ENCODE data around the gene NEURL3.

Gene NEURL3

DNA sequence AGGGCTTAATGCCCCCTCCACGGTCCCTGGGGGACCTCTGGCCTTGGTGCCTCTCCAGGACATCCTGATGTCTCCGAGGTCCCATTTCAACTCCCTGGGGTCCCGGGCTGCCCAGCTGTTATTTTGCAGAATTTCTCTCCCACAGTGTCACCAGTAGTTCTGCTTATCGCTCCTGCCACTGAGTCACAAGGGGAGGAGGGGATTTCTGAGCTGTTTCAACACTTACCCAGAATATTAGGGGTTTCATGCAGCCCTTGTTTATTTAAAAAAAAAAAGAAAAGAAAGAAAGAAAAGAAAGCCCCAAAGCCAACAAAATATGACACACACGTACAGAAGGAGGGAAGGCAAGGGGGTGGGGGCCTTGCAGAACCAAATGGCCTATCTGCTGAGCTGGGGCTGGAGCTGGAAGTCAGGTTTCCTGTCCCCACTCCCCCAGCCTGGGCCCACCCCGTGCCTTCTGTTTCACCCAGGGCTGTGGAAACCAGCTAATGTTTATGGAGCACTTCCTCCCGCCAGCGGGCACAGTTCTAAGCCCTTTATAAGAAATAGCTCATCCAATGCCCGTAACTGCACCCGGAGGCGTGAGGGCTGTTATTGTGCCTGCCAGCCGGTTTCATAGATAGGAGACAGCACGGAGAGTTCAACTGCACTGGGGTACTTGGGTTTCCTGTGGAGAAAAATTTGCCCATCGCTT is 23.0 kb upstream of the NEURL3 start:
- peak in 1 of 2 donors; percentile 66 for DNase-seq (ENCODE audit: low read depth in 1 of 2, low spot score in 1 of 2)

DNA sequence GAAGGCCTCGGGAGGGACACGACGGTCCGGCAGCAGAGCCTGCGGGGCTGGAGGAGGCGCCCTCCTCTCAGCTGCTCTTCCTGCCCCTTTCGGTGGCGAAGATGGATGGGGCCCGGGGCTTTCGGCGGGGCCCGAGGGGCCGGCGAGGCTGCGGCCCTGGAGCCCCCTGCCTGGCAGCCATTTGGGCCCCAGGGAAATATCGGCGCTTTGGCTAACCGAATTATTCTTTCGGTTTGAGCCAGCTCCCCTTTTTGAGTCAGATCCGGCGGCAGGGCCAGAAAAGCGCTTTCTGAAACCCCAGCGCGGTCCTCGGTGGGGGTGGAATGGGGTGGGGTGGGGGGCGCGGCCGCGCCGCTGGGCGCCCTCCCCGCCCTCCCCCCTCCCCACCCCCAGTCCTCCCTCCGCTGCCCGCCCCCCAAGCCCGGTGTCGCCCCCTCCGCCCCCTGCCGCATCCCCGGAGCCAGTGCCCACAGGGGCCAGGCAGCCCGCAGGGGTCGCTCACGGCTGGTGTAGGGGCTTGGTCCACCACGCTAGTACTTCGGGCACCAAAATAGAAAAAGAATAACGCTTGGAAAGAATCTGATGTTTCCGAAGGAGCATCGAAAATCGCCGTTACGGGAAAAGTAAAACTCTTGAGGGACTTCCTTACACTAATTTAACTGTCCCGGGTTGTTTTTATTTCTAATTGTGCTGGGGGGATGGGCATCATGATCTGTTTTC is 22.3 kb upstream of the NEURL3 start:
- peak in 1 of 2 donors; percentile 50 for DNase-seq (ENCODE audit: low read depth in 1 of 2, low spot score in 1 of 2)

DNA sequence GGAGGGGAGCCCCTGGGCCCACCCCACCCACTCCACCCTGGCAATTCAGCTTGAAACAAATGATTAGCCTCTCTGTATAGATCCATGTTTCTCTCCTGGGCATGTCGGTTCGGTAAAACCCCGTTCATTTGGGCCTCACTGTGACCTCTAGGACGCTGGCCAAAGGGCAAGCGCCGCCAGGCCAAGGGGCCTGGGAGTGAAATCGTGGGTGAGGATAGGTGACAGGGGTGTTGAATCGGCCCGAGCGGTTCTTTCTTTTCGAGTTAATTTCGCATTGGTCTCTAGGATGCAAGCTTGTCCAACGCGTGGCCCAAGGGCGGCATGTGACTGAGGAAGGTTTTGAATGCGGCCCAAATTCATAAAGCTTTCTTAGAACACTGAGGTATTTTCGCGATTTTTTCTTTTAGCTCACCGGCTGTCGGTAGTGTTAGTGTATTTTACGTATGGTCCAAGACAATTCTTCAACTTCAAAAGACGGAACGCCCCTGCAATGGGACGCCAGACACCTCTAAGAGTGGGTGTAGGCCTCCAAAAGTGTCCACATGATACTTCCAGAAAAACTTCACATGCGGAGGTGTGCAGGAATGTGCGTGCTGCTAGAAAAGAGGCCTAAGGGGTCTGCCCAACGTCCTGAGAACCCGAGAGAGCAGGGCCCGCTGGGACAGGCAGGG is 21.6 kb upstream of the NEURL3 start:
- no peak for DNase-seq (ENCODE audit: low read depth in 1 of 2, low spot score in 1 of 2)

DNA sequence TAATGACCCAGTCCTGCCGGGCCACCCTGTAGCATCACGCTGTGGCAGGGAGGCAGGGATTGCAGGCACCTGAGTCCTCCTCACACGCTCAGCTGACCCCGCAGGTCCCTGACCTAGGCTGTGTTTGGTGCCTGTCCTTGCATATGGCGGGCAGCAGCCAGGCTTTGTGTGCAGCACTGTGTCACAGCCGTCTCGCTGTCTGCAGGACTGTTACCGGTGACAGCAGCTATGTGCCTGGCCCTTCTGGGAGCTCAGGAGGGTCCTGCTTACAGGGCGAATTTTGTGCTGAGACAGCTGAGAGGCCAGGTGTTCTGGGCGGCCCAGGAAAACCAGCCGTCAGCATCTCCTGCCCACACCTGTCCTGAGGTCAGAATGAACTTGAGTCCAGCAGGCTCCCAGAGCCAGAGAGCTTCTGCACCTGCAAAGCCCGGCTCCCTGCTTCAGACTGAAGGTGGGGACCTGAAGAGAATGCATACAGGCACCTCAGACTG is 21.0 kb upstream of the NEURL3 start:
- DNase-seq (ENCODE audit: low read depth in 1 of 2, low spot score in 1 of 2) = no peak

DNA sequence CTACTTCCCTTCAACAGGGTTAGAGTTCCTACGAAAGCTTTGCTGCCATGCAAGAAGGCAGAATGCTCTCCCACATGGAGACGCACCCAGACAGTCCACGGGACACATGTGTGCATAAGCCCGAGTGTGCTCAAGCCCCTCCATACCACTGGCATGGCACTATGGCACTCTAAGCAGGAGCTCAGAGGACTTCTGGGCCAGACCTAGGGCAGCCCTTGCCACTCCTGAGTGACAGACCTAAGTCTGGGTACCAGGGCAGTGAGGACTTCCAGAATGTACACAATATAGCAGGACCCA is 20.0 kb upstream of the NEURL3 start:
- no peak for DNase-seq (ENCODE audit: low read depth in 1 of 2, low spot score in 1 of 2)

DNA sequence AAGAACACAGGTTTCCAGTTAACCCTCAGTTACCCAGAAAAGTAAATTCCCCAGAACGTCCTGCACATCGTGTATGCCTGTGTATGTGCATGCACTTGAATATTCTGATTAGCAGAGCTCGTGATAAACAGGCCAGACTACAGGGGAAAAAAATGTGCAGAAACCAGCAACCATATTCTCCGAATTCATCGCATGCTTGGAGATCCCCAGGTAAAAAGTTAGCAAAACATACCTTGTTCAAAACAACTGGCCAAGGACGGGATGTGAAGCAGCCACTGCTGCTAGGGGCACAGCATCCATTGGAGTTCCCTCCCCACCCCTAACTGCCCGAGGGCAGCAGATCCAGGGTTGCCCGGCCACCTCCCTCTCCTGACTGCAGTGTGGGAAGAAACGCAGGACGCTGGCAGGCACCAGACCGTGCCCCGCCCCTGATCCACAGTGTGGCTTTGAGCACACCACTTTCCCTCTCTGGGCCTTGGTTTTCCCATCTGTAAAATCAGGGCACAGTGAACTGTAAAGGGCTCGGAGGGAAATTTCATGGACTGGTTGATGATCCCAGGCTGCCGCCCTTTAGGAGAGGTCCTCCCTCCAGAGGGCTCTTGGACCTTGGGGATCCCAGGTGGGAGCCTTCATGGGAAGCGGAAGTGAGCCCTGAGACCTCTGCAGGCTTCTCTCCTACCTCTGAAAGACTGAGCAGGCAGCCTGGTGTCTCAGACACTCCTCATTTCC is 19.5 kb upstream of the NEURL3 start:
- no peak for DNase-seq (ENCODE audit: low read depth in 1 of 2, low spot score in 1 of 2)

DNA sequence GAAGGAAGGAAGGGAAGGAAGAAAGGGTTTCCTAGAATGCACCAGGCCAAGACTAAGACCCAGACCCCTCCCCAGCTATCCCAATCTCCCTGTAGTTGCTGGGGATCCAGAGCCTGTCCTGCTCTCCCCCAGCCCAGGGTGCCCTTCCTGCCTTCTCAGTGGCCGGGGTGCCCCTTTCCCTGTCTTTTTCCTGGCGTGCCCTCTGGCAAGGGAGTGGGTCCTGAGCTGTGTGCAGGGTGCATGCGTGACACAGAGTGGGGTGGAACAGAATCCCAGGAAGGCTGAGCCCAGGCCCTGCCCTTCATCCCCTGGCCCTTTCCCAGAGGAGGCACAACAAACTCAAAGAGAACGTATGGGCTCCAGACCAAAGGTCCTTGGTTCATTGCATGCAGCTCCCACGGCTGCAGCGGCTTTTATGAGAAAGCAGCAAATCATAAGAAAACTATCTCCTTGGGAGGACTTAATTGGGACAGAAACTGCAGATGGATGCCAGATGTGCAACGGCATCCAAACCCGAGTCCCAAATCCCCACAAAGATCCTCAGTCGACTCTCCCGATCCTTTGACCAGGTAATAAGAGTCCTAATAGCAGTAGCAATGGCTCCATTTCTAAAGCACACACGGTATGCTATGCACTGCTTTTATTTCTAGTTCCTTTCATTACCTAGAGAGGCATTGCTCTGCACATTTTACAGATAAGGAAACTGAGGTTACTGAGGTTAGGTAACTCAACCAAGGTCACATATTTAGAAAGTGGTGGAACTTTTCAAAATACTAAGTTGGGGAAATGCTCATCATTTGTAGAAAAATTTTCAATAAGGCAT is 18.7 kb upstream of the NEURL3 start:
- DNase-seq (ENCODE audit: low read depth in 1 of 2, low spot score in 1 of 2) = no peak

DNA sequence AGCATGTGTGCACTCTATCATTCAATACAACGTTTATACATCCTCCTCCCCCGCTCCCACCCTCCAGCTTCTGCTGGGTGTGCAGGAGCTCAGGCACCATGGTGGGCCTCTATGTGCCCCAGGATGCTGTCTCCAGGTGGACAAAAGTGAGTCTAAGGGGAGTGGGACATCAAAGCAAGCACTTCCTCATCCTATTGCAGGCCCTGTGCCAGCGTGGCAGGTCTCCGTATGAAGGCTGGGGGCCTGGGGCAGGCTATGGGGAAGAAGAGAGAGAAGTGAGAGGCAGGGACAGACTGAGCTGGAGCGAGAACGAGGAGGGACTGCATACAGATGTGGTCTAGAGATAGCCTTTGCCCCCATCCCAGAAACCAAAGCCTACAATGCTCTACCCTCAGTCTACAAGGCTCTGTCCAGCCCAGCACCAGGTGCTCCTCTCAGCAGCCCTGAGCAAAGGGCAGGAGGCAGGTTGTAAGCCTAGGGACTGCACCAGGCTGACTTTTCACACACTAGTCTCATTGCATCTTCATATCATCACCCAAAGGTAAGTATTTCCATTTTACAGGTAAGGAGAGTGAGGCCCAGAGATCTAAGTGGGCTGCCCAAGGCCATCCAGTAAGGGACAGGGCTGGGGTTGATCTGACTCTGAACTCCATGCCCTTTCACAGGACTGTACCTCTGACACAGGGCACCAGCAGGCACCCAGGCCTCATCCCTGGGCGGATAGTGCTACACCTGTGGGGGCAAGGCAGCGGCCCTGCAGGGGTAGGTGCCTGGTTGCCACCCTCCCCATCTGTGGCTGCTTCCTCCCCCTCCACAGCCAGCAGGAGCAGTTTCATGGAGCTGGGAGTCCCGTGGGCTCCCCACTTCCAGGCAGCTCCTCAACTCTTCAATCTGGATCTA is 17.4 kb upstream of the NEURL3 start:
- DNase-seq (ENCODE audit: low read depth in 1 of 2, low spot score in 1 of 2) = no peak

DNA sequence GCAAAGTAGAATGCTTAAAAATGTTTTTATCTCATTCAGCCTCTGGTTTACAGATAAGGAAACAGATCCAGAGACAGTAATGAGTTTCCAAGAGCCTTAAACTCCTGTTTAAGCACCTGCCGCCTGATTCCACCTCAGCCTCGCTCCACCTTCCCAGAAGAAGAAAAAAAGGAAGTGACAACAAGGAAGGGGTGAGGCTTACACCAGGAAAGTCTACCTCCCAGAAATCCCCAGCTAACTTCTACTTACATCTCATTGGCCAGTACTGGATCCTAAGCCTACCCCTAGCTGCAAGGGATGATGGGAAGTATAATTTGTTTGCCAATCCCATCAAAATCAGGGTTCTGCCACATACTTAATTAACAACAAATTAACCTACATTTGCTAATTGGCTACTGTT is 16.1 kb upstream of the NEURL3 start:
- DNase-seq (ENCODE audit: low read depth in 1 of 2, low spot score in 1 of 2) = no peak

DNA sequence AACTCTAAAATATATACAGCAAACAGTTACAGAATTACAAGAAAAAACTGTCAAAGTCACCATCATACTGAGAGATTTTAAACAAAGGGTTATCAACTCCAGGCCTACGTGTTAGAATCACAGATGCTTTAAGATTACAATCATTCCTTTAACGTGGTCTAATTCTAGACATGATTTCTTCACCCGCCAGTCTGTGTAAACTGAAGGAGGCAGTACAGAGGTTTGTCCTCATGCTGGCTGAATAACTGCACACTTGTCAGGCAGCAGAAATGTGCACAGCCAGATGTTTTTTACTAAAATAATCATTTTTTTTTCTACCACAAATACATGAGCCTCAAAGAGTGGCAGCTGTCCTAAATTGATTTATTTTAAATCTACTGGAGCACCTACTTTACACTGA is 15.5 kb upstream of the NEURL3 start:
- DNase-seq (ENCODE audit: low read depth in 1 of 2, low spot score in 1 of 2) = no peak

DNA sequence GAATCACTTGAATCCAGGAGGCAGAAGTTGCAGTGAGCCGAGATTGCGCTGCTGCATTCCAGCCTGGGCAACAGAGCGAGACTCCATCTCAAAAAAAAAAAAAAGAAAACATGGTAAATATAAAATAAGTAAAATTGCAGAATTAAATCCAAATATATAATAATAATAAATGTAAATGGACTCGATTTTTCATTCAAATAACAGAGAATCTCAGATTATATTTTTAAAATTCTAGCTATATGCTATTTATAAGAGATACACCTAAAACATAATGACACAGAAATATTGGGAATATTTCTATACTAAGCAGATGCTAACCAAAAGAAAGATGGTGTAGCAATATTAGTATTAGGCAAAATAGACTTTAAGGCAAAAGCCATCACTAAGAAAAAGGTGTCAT is 15.1 kb upstream of the NEURL3 start:
- no peak for DNase-seq (ENCODE audit: low read depth in 1 of 2, low spot score in 1 of 2)

DNA sequence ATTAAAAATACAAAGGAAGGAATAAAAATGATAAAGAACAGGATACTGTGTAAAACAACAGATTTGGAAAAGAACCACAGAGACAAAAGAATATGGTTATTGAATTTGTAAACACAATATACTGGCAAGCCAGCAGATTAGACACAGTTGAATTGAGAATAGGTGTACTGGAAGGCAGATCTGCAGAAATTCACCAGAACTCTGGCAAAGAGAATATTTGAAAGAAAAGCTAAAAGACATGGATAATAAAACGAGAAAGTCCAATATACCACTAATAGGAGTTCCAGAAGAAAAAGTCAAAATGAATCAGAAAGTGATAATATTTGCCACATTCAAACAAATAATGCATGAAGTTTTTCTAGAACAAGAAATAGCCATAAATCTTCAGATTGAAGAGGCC is 11.9 kb upstream of the NEURL3 start:
- no peak for DNase-seq (ENCODE audit: low read depth in 1 of 2, low spot score in 1 of 2)

DNA sequence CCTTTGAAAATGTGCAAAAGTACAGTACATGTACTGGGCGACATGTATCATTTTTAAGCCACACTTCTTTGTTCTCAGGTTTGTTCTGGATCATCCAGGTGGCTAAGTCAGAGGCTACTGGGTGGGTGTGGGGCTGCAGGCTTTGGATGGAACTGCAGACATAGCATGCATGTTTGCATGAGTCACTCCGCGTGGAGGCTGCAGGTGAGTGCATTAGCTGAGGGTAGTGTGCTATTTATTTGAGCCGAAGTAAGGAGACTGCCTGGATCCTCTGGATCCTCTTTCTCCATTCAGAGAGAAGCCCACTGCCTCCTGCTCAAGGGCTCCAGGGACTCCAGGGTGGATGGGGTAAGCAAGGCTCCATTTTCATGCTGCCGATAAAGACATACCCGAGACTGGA is 9.4 kb upstream of the NEURL3 start:
- no peak for DNase-seq (ENCODE audit: low read depth in 1 of 2, low spot score in 1 of 2)

DNA sequence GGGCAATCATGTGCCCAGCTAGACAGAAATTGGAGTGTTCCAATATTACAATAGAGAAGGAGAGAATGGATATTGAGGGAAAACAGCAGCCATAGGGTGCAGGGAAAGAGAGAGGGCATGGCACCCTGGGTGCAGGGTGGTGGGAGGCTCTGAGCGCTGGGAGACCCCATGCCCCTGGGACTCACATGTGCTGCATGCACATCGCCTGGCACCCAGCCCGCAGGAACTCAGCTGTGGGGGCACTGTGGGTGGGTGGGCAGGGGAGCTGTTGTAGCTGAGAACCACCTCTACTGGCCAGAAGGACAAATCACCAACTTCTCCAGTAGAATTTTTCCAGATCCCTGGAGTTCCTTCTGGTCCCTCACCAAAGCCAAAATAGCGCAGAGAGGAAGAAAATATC is 7.2 kb upstream of the NEURL3 start:
- DNase-seq (ENCODE audit: low read depth in 1 of 2, low spot score in 1 of 2) = no peak

DNA sequence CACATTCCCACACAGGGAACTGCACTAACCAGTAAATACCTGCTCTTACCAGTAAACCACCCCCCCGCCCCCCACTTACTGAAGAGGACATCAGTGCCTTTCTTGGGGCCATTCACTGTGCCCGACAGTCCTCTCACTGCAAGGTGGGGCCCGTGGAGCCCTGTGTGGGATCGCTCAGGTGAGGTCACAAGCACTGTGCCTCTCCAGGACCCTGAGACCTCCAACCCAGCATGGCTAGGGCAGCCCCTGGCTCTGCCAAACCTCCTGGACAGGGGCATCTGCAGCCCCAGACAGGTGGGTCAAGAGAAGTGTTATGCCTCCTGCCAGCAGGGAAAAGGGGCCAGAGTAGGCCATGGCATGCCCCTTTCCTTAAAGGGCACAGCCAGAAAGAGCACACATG is 6.7 kb upstream of the NEURL3 start:
- DNase-seq (ENCODE audit: low read depth in 1 of 2, low spot score in 1 of 2) = no peak

DNA sequence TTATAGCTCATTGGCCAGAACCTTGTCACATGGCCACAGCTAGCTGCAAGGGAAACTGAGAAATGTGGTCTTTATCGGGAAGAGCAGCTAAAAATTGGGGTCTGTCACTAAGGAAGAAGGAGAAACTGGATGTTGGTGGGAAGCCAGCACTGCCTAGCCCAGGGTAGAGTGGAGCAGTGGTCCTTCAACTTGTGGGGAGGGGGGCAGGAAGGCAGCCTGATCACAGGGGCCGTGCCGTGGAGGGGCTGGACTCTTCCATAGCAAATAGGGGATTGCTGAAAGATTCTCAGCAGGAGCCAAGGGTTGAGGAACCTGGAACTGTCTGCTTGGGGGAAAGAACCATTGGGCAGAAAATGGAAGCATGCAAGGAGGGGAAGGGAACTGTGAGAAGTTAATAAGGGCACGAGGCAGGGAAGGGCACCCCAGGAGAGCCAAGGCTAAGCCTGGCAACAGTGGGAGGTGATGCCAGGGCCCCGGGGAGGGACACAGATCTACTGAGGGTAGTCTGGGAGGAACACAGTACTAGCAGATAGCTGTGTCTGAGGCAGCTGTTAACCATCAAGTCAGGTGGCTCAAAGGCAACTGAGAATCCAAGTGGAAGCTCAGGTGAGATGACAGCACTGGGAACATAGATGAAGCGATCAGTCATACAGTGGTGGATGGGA is 5.9 kb upstream of the NEURL3 start:
- no peak for DNase-seq (ENCODE audit: low read depth in 1 of 2, low spot score in 1 of 2)

DNA sequence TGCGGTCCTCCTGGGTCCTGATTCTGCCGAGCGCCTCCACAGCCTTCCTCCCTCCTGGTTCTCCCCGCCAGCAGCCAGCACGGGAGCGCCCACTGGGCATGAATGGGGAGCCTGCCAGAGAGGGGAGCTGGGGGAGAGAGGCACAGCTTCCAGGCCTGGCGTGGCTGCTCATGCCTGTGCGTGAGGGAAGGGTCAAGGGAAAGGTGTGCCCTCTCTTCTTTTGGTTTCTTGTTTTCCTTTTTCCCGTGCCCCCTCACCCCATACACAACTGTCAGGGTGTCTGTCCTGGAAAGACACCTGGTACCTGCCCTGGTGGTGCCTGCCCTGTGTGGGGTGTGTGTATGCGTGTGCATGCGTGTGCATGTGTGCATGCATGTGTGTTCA is 4.7 kb upstream of the NEURL3 start:
- DNase-seq (ENCODE audit: low read depth in 1 of 2, low spot score in 1 of 2) = no peak

DNA sequence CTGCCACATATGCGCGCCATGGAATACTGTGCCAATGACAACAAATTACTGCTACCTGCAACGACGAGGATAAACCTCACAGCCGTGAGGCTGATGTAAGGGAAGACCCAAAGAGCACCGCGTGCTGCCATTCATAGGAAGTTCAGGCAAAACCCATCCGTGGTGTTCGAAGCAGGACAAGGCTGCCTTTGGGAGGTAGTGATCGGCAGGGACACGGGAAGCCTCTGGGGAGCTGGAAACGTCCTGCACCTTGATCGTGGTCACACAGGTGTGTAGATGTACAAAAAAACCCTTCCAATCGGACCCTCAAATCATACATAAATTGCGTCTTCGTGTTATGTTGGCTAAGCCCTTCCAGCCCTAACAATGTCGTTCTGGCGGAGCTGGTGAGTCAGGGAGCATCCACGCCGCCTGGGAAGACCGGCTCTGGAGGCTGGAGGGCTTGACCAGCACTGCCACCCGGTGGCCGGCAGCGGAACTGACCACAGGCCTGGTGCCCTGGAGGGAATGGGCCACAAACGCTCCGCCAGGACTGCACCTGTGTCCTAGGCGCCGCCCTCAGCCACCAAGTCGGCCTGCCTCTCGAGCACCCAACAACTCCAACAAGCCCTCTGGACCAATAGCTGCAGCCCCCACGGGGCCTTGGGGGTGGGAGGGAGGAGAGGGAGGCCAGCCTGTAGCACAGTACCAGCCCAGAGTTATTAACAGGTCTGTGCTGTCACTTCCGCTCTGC is 4.1 kb upstream of the NEURL3 start:
- DNase-seq (ENCODE audit: low read depth in 1 of 2, low spot score in 1 of 2) = peak in 1 of 2 donors; percentile 50

Data from stimulated activated CD4-positive, alpha-beta T cell treated with anti-CD3 and anti-CD28 coated beads, Interleukin-15, amount 100 ng/mL, for 1 hour (primary cell).